Upper lobe of left lung (tissue), 6 donors: Measurements from ENCODE around the gene ATAD3A. TPM values are rescaled to one million over a fixed set of nuclear protein-coding genes. Genes with fewer than 3 reads are reported as not detected.

Source experiments
- ATAC-seq, 2 donors: fragments of 200-7000 bp; cut with Tn5 transposase; one replicate each; pipeline ENCODE4 v1.9.1; 2022; ENCODE audit warnings: mild to moderate bottlenecking in 2 of 2, moderate library complexity in 2 of 2; ENCODE audit not compliant: low FRiP score in 2 of 2
- DNase-seq, 2 donors: peaks; one replicate each; pipeline ENCODE4 v3.0.0-alpha.2; 2019 to 2020
- H3K27ac ChIP-seq, 4 donors: fragments of 200-600 bp; sonication (generic); one replicate each; pipeline ENCODE4 v1.5.1; 2016 to 2019
- H3K27me3 ChIP-seq, 4 donors: fragments of 200-600 bp; sonication (generic); one replicate each; pipeline ENCODE4 v1.5.1; 2017 to 2019
- H3K36me3 ChIP-seq, 4 donors: fragments of 200-600 bp; sonication (generic); one replicate each; pipeline ENCODE4 v1.5.1; 2016 to 2019
- H3K4me1 ChIP-seq, 4 donors: fragments of 200-600 bp; sonication (generic); one replicate each; pipeline ENCODE4 v1.5.1; 2018 to 2019
- H3K4me3 ChIP-seq, 4 donors: fragments of 200-600 bp; sonication (generic); one replicate each; pipeline ENCODE4 v1.5.1; 2017 to 2019; ENCODE audit warnings: mild to moderate bottlenecking in 2 of 4, moderate library complexity in 1 of 4
- H3K9me3 ChIP-seq, 4 donors: fragments of 200-600 bp; sonication (generic); one replicate each; pipeline ENCODE4 v1.5.1; 2018 to 2019
- CTCF ChIP-seq, 6 experiments: fragments of 450-650 bp in 4 of 6; fragments of 200-600 bp in 2 of 6; sonication (generic) in 2 of 6; IDR thresholded peaks; one replicate each; pipeline ENCODE4 v1.5.1; 2016 to 2019; ENCODE audit warnings: antibody characterized with exemption in 6 of 6
- EP300 ChIP-seq, 4 donors: sonication (generic); formaldehyde crosslinking; IDR thresholded peaks; one replicate each; pipeline ENCODE4 v1.5.1; 2017; ENCODE audit warnings: antibody characterized with exemption in 4 of 4, control low read depth in 2 of 4
- POLR2A ChIP-seq, 4 donors: fragments of 450-650 bp; IDR thresholded peaks; one replicate each; pipeline ENCODE4 v1.5.1; 2016 to 2017; ENCODE audit warnings: antibody characterized with exemption in 4 of 4, mild to moderate bottlenecking in 2 of 4
- POLR2AphosphoS5 ChIP-seq, 2 donors: sonication (generic); formaldehyde crosslinking; IDR thresholded peaks; one replicate each; pipeline ENCODE4 v1.5.1; 2017; ENCODE audit warnings: antibody characterized with exemption in 2 of 2
- WGBS, 2 donors: methylation state at CpG; one replicate each; pipeline ENCODE4 v1.1.5; 2017 to 2018; 5-methylcytosine and 5-hydroxymethylcytosine counted together
- total RNA-seq, 6 donors: library from RNA; depleted of rRNA in 4 of 6; stranded (reverse); fragments of >200 nt in 4 of 6; gene quantifications; one replicate each; pipeline versions ENCODE4 v1.1.0 to v1.2.1, GENCODE V29; 2016 to 2021
- donor health status: DM: no; HTN: no; CAD: no; lungs with moderate emphysema.
- donor health status: DM: no; HTN: yes; CAD: no; lungs with severe emphysema.

Gene ATAD3A
- total RNA-seq, 6 donors from 2014 or later: 18.5 to 31.9 (median 24.0) TPM

GRCh38 chr1:1577367-1578011, 65.5 kb downstream of the ATAD3A start:
- ATAC-seq (no peak), DNase-seq (no peak)
- TF ChIP-seq EP300 (IDR thresholded peaks at IDR 0.05) (no peak), POLR2A (IDR thresholded peaks at IDR 0.05) (no peak), CTCF (IDR thresholded peaks at IDR 0.05) (no peak), POLR2AphosphoS5 (IDR thresholded peaks at IDR 0.05) (no peak)
- Histone ChIP-seq H3K27ac (no peak overlapping the region), H3K27me3 (no peaks in the 10 kb centered on the region), H3K9me3 (no peaks in the 10 kb centered on the region), H3K4me1 (peaks cover 16 to 24% (median 22%) of the 10 kb centered on the region in 4 donors), H3K4me3 (no peak overlapping the region), H3K36me3 (no peaks in the 10 kb centered on the region)
- WGBS, 2 donors: 57 to 60% methylated on average over 8 to 9 of the region's 10 CpGs

- 88% methylated on average over 6 to 13 of the region's 13 CpGs for WGBS, 2 donors
- ATAC-seq: no peak
These were observed 66.5 kb downstream of the ATAD3A start for GRCh38 chr1:1578371-1578940.

GRCh38 chr1:1582585-1583346, 70.8 kb downstream of the ATAD3A start:
- WGBS, 2 donors: 78 to 79% methylated on average over 8 to 9 of the region's 9 CpGs
- no peak overlapping the region for H3K27ac ChIP-seq
- no peaks in the 10 kb centered on the region for H3K36me3 ChIP-seq
- TF ChIP-seq EP300 (IDR thresholded peaks at IDR 0.05): no peak
- TF ChIP-seq CTCF (IDR thresholded peaks at IDR 0.05): no peak
- no peak for TF ChIP-seq POLR2A (IDR thresholded peaks at IDR 0.05)
- TF ChIP-seq POLR2AphosphoS5 (IDR thresholded peaks at IDR 0.05): no peak
- ATAC-seq (no peak), DNase-seq (no peak)
- H3K9me3 ChIP-seq: no peaks in the 10 kb centered on the region
- no peaks in the 10 kb centered on the region for H3K27me3 ChIP-seq
- H3K4me3 ChIP-seq: no peak overlapping the region
- H3K4me1 ChIP-seq: peaks cover 0 to 5% (median 0%) of the 10 kb centered on the region in 4 donors

More at GRCh38 chr1:1578371-1578940, 66.5 kb downstream of the ATAD3A start:
- Histone ChIP-seq H3K27ac (no peak overlapping the region), H3K27me3 (no peaks in the 10 kb centered on the region), H3K36me3 (no peaks in the 10 kb centered on the region), H3K9me3 (no peaks in the 10 kb centered on the region), H3K4me3 (no peak overlapping the region), H3K4me1 (peaks cover 6 to 15% (median 12%) of the 10 kb centered on the region in 4 donors)
- TF ChIP-seq EP300 (IDR thresholded peaks at IDR 0.05) (no peak), POLR2A (IDR thresholded peaks at IDR 0.05) (no peak), CTCF (IDR thresholded peaks at IDR 0.05) (no peak), POLR2AphosphoS5 (IDR thresholded peaks at IDR 0.05) (no peak)
- peak in 1 of 2 donors; percentile 59 for DNase-seq

GRCh38 chr1:1583347-1584010, 71.5 kb downstream of the ATAD3A start:
- 83 to 89% methylated on average over 11 to 12 of the region's 23 CpGs for WGBS, 2 donors

More at GRCh38 chr1:1583347-1584010, 71.5 kb downstream of the ATAD3A start:
- TF ChIP-seq POLR2A (IDR thresholded peaks at IDR 0.05): no peak
- no peak for TF ChIP-seq POLR2AphosphoS5 (IDR thresholded peaks at IDR 0.05)
- no peak for TF ChIP-seq EP300 (IDR thresholded peaks at IDR 0.05)
- no peak for TF ChIP-seq CTCF (IDR thresholded peaks at IDR 0.05)
- Histone ChIP-seq H3K27me3 (no peaks in the 10 kb centered on the region), H3K9me3 (no peaks in the 10 kb centered on the region), H3K4me1 (peaks cover 0 to 5% (median 0%) of the 10 kb centered on the region in 4 donors), H3K4me3 (no peak overlapping the region), H3K36me3 (no peaks in the 10 kb centered on the region), H3K27ac (no peak overlapping the region)
- ATAC-seq (peak in 1 of 2 donors; percentile 26), DNase-seq (no peak)

Other genes starting within 250 kb of the ATAD3A start
- 10 to 100 TPM; 41.5 to 88.0 (median 50.5) TPM for gene UBE2J2, start 238.3 kb upstream of the ATAD3A start, total RNA-seq
- 10 to 100 TPM in 1 of 6 donors, 1 to 10 TPM in 4, under 1 TPM in 1; 0.91 to 17.8 (median 2.7) TPM for gene SCNN1D, start 231.7 kb upstream of the ATAD3A start, total RNA-seq
- 100 to 1,000 TPM in 2 of 6 donors, 10 to 100 TPM in 4; 33.5 to 166 (median 60.1) TPM for gene ACAP3, start 204.2 kb upstream of the ATAD3A start, total RNA-seq
- 10 to 100 TPM; 16.8 to 38.8 (median 23.0) TPM for gene PUSL1, start 203.6 kb upstream of the ATAD3A start, total RNA-seq
- gene INTS11, start 187.5 kb upstream of the ATAD3A start, total RNA-seq: 100 to 1,000 TPM in 2 of 6 donors, 10 to 100 TPM in 4; 71.7 to 267 (median 90.5) TPM
- gene CPTP, start 187.4 kb upstream of the ATAD3A start, total RNA-seq: 10 to 100 TPM; 14.7 to 41.6 (median 26.0) TPM
- 1 to 10 TPM in 1 of 6 donors, under 1 TPM in 5; 0.22 to 1.0 (median 0.79) TPM for gene TAS1R3, start 180.9 kb upstream of the ATAD3A start, total RNA-seq
- gene DVL1, start 162.7 kb upstream of the ATAD3A start, total RNA-seq: 100 to 1,000 TPM in 3 of 6 donors, 10 to 100 TPM in 3; 71.8 to 205 (median 90.6) TPM
- gene MXRA8, start 153.6 kb upstream of the ATAD3A start, total RNA-seq: 100 to 1,000 TPM in 2 of 6 donors, 10 to 100 TPM in 4; 23.9 to 137 (median 63.4) TPM
- 100 to 1,000 TPM in 5 of 6 donors, 10 to 100 TPM in 1; 76.0 to 149 (median 119) TPM for gene AURKAIP1, start 137.0 kb upstream of the ATAD3A start, total RNA-seq
- gene CCNL2, start 112.8 kb upstream of the ATAD3A start, total RNA-seq: 100 to 1,000 TPM; 131 to 897 (median 216) TPM
- gene MRPL20, start 104.9 kb upstream of the ATAD3A start, total RNA-seq: 100 to 1,000 TPM in 3 of 6 donors, 10 to 100 TPM in 3; 90.7 to 145 (median 101) TPM
- 10 to 100 TPM; 21.3 to 54.5 (median 34.7) TPM for gene ANKRD65, start 90.9 kb upstream of the ATAD3A start, total RNA-seq
- 100 to 1,000 TPM in 2 of 6 donors, 10 to 100 TPM in 4; 41.8 to 108 (median 62.5) TPM for gene VWA1, start 76.5 kb upstream of the ATAD3A start, total RNA-seq
- gene ATAD3C, start 62.5 kb upstream of the ATAD3A start, total RNA-seq: 10 to 100 TPM in 5 of 6 donors, 1 to 10 TPM in 1; 9.2 to 20.9 (median 14.7) TPM
- gene ATAD3B, start 40.4 kb upstream of the ATAD3A start, total RNA-seq: 100 to 1,000 TPM in 1 of 6 donors, 10 to 100 TPM in 5; 19.9 to 120 (median 26.9) TPM
- gene TMEM240, start 28.5 kb downstream of the ATAD3A start, total RNA-seq: 1 to 10 TPM in 5 of 6 donors, not detected in 1; 1.8 to 3.6 (median 3.1) TPM
- gene SSU72, start 62.7 kb downstream of the ATAD3A start, total RNA-seq: 100 to 1,000 TPM; 122 to 174 (median 146) TPM
- gene FNDC10, start 88.0 kb downstream of the ATAD3A start, total RNA-seq: 10 to 100 TPM in 4 of 6 donors, 1 to 10 TPM in 2; 8.7 to 21.0 (median 12.4) TPM
- gene MIB2, start 103.3 kb downstream of the ATAD3A start, total RNA-seq: 100 to 1,000 TPM in 3 of 6 donors, 10 to 100 TPM in 3; 52.7 to 284 (median 84.7) TPM
- 10 to 100 TPM in 5 of 6 donors, not detected in 1; 13.6 to 79.3 (median 33.0) TPM for gene MMP23B, start 120.0 kb downstream of the ATAD3A start, total RNA-seq
- 10 to 100 TPM; 20.8 to 55.5 (median 24.9) TPM for gene CDK11B, start 146.8 kb downstream of the ATAD3A start, total RNA-seq
- 100 to 1,000 TPM in 1 of 6 donors, 10 to 100 TPM in 5; 33.0 to 116 (median 47.9) TPM for gene SLC35E2B, start 180.6 kb downstream of the ATAD3A start, total RNA-seq
- gene CDK11A, start 212.2 kb downstream of the ATAD3A start, total RNA-seq: 100 to 1,000 TPM in 2 of 6 donors, 10 to 100 TPM in 4; 23.9 to 417 (median 54.5) TPM